Fibroblast of pulmonary artery (primary cell): ENCODE data around the gene OR8U1.
"Not testable (repeated sequence)": the region's sequence is repeated elsewhere in the genome, so short reads cannot be mapped to it uniquely, and the experiment has no call there.

Source experiments
- DNase-seq: peaks from one replicate; pipeline ENCODE4 v3.0.0-alpha.2; 2010; ENCODE audit warnings: low read depth
- H3K4me3 ChIP-seq: replicated peaks from 2 replicates; pipeline ENCODE4 v1.5.1; 2011; ENCODE audit warnings: low read depth, mild to moderate bottlenecking, control low read depth, low read length, moderate library complexity
- TF ChIP-seq, protein P1 (sequence below): IDR thresholded peaks from 2 replicates; pipeline ENCODE4 v1.5.1; 2011; ENCODE audit warnings: mild to moderate bottlenecking, control low read depth, low read length, inconsistent platforms; ENCODE audit errors: missing control alignments

Gene OR8U1

DNA sequence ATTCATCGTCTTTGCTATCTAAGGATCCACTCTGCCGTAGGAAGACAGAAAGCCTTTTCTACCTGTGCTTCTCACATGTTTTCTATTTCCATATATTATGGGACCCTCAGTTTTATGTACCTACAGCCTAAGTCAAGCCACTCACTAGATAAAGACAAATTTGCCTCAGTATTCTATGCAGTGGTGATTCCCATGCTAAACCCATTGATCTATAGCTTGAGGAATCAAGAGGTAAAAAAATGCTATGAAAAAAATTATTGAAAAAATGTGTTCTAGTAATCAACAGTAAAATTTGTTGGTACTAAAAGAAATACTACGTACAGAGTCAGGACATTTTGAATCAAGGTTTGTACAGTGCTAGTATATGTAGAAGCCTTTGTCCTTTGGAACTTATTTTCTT is 19.0 kb downstream of the OR8U1 start:
- H3K4me3 ChIP-seq: no peak overlapping the region
- TF ChIP-seq, protein P1, sequence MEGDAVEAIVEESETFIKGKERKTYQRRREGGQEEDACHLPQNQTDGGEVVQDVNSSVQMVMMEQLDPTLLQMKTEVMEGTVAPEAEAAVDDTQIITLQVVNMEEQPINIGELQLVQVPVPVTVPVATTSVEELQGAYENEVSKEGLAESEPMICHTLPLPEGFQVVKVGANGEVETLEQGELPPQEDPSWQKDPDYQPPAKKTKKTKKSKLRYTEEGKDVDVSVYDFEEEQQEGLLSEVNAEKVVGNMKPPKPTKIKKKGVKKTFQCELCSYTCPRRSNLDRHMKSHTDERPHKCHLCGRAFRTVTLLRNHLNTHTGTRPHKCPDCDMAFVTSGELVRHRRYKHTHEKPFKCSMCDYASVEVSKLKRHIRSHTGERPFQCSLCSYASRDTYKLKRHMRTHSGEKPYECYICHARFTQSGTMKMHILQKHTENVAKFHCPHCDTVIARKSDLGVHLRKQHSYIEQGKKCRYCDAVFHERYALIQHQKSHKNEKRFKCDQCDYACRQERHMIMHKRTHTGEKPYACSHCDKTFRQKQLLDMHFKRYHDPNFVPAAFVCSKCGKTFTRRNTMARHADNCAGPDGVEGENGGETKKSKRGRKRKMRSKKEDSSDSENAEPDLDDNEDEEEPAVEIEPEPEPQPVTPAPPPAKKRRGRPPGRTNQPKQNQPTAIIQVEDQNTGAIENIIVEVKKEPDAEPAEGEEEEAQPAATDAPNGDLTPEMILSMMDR: no peak
- no peak for DNase-seq

DNA sequence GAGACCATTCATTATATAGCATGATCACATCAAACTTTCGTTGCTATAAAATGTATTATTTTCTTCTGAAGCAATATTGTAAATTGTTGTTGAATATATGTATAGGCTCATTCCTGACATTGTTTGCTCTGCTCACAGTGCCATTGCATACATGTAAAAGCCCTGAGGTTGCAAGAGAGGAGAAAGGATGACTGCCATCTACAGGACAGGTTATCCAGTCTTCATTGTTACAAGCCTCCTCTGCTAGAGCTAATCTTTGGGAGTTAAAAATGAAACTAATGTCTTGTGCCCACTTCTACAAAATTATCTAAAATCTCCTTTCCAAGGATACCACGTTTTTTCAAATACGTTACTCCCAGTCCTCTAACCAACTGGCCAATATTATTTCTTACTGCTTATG is 20.6 kb downstream of the OR8U1 start:
- DNase-seq: no peak
- no peak overlapping the region for H3K4me3 ChIP-seq
- TF ChIP-seq, protein P1: no peak

DNA sequence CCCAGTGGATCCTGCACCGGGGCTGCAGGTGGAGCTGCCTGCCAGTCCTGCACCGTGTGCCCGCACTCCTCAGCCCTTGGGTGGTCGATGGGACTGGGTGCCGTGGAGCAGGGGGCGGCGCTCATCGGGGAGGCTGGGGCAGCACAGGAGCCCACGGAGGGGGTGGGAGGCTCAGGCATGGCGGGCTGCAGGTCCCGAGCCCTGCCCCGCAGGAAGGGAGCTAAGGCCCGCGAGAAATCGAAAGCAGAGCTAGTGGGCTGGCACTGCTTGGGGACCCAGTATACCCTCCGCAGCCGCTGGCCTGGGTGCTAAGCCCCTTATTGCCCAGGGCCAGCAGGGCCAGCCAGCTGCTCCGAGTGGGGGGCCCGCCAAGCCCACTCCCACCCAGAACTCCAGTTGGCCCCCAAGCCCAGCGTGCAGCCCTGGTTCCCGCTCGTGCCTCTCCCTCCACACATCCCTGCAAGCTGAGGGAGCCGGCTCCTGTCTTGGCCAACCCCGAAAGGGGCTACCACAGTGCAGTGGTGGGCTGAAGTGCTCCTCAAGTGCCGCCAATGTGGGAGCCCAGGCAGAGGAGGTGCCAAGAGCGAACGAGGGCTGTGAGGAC is 26.5 kb downstream of the OR8U1 start:
- not testable (repeated sequence) for DNase-seq, H3K4me3 ChIP-seq

DNA sequence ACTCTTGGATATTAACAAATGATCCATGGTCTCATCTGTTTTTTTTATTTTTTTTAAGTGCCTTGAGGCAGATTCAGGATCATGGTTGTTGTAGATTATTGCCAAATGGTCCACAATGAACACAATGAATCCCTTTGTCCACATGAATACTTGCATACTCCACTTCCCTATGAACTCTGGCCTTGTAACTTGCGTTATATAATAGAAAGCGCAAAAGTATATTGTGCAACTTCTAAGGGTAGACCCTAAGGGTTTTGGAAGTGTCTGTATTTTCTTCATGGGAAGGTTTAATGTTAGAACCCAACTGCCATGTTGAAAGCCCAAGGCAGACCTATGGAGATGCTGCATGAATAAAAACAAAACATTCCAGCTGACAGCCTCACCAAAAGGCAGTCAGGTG is 29.0 kb downstream of the OR8U1 start:
- TF ChIP-seq, protein P1: no peak
- H3K4me3 ChIP-seq: no peak overlapping the region
- DNase-seq: no peak

DNA sequence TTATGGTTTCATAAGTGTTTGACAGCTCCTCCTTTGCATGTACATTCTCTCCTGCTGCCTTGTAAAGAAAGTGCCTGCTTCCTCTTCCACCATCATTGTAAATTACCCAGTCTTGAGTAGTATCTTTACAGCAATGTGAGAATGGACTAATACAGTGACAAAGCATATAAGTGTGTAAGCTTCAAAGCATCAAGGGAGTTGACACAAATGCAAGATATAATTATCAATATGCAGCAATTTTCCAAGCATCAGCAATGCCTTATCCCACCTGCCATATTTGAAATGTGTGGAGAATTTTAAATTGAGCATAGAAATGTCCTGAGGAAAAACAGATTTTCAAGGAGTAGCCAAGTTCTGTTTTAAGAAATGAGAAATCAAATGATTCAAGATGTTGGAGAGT is 35.4 kb downstream of the OR8U1 start:
- no peak overlapping the region for H3K4me3 ChIP-seq
- TF ChIP-seq, protein P1: no peak
- no peak for DNase-seq

DNA sequence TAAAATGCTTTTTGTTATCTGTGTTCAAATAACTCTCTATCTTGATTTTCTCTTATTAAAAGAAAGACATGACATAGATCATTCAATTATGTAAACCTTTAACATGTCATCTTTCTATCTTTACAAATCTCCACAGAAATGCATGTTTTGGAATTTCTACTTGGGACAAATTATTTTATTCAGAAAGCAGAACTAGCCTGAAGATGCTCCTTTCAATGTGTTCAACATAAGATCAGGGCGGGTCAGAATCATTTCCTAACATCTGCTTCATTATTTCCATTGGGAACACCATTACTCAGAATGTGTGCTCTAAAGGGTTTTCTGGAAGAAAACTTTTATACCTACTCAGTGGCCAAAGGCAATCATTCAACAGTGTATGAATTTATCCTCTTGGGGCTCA is 37.0 kb downstream of the OR8U1 start, which contains the start of gene OR5AL1:
OR5AL1 (plus strand) TSS at position 301 of the 400 bp plus-strand sequence.
- TF ChIP-seq, protein P1: no peak
- no peak within 1 kb of the TSS for H3K4me3 ChIP-seq
- DNase-seq: no peak
